ENCODE measurements around the gene RIGI. TPM values are rescaled to one million over a fixed set of nuclear protein-coding genes. Genes with fewer than 3 reads are reported as not detected.

RIGI gene
- total and polyA plus RNA-seq, 10 of the 15 experiments (the other 5 are each of a cell fraction or from before 2014, with no cell fraction given) = 5.3 to 15.2 (median 9.1) TPM

GRCh38 chr9:32487981-32488380 is 38.0 kb downstream of the RIGI start:
- FAIRE-seq = no peak
- Histone ChIP-seq H3K9me3 (replicated peaks; ENCODE audit: control insufficient read depth, insufficient read depth, low read length) (no peaks in the 10 kb centered on the region), H2AFZ (ENCODE audit: control insufficient read depth, low read depth, low read length) (no peak overlapping the region), H3K79me2 (ENCODE audit: control insufficient read depth, insufficient read depth, low read length) (no peaks in the 10 kb centered on the region), H3K27me3 (replicated peaks in 1 of 2; ENCODE audit: control insufficient read depth in 2 of 2, insufficient read depth in 2 of 2, low read length in 1 of 2) (no peaks in the 10 kb centered on the region), H3K4me3 (no peak overlapping the region), H3K4me2 (ENCODE audit: control insufficient read depth, insufficient read depth) (no peak overlapping the region), H3K27ac (ENCODE audit: control insufficient read depth, insufficient read depth) (no peak overlapping the region), H4K20me1 (ENCODE audit: control insufficient read depth, insufficient read depth) (no peaks in the 10 kb centered on the region), H3K4me1 (ENCODE audit: control insufficient read depth, insufficient read depth, low read length) (no peaks in the 10 kb centered on the region), H3K9ac (ENCODE audit: control insufficient read depth, insufficient read depth, low read length) (no peak overlapping the region), H3K36me3 (ENCODE audit: control insufficient read depth in 2 of 2, insufficient read depth in 2 of 2, low read length in 1 of 2) (peaks cover 0 to 6% of the 10 kb centered on the region in 2 experiments; a peak in 2 of 4 replicates)
- in situ Hi-C loops (cut with MboI) (no loop called here), intact Hi-C loops (cut with micrococcal nuclease; ENCODE audit: unreplicated experiment) (no loop called here)
- RAD21 ChIA-PET (ENCODE audit: unreplicated experiment) = interaction anchor here (1.7 kb wide), 1 partner anchor 109 kb away, joined by 4 read pairs; no protein-coding TSS in a partner anchor
- SMC1A ChIA-PET (ENCODE audit: uncharacterized antibody, unreplicated experiment) = interaction anchor here (0.9 to 2.8 kb wide), 3 partner anchors 38 to 67 kb away, joined by 3 to 7 read pairs (median 3); partner anchors contain the start of gene RIGI
- TF ChIP-seq ATF7 (IDR thresholded peaks at IDR 0.05; ENCODE audit: low read depth) (peak; percentile 52; the same call in 1 of the 2 replicates), E2F4 (IDR thresholded peaks at IDR 0.05; ENCODE audit: low read depth, low read length) (no peak)
- no peak for ATAC-seq
- DNase-seq (ENCODE audit: low read depth, low spot score) = no peak
- CTCF ChIA-PET = interaction anchor here (1.3 to 1.5 kb wide), 3 partner anchors 84 to 109 kb away, joined by 4 to 5 read pairs (median 5); no protein-coding TSS in a partner anchor
- POLR2A ChIA-PET = no interaction called here
- 84% methylated on average over 3 of the region's 3 CpGs for WGBS (ENCODE audit: insufficient coverage, insufficient replicate concordance, low lambda C conversion rate, missing lambda C conversion rate)
- no TSS peak for BruUV-seq (replicated peaks)

- no peaks in the 10 kb centered on the region for H3K9me3 ChIP-seq (replicated peaks; ENCODE audit: control insufficient read depth, insufficient read depth, low read length)
- no peaks in the 10 kb centered on the region for H3K79me2 ChIP-seq (ENCODE audit: control insufficient read depth, insufficient read depth, low read length)
- H3K4me2 ChIP-seq (ENCODE audit: control insufficient read depth, insufficient read depth) = no peak overlapping the region
- DNase-seq (ENCODE audit: low read depth, low spot score) (no peak), FAIRE-seq (no peak), ATAC-seq (no peak)
- intact Hi-C loops (cut with micrococcal nuclease; ENCODE audit: unreplicated experiment) (no loop called here), in situ Hi-C loops (cut with MboI) (no loop called here)
- H4K20me1 ChIP-seq (ENCODE audit: control insufficient read depth, insufficient read depth) = no peaks in the 10 kb centered on the region
- peaks cover 0 to 6% of the 10 kb centered on the region in 2 experiments; a peak in 2 of 4 replicates for H3K36me3 ChIP-seq (ENCODE audit: control insufficient read depth in 2 of 2, insufficient read depth in 2 of 2, low read length in 1 of 2)
- H3K9ac ChIP-seq (ENCODE audit: control insufficient read depth, insufficient read depth, low read length) = no peak overlapping the region
- no peak overlapping the region for H3K4me3 ChIP-seq
- ChIA-PET RAD21 (ENCODE audit: unreplicated experiment) (interaction anchor here (1.7 kb wide), 1 partner anchor 108 kb away, joined by 4 read pairs; no protein-coding TSS in a partner anchor), CTCF (no interaction called here), SMC1A (ENCODE audit: uncharacterized antibody, unreplicated experiment) (interaction anchor here (0.9 kb wide), 1 partner anchor 68 kb away, joined by 3 read pairs; no protein-coding TSS in a partner anchor), POLR2A (no interaction called here)
- no peaks in the 10 kb centered on the region for H3K27me3 ChIP-seq (replicated peaks in 1 of 2; ENCODE audit: control insufficient read depth in 2 of 2, insufficient read depth in 2 of 2, low read length in 1 of 2)
- H3K27ac ChIP-seq (ENCODE audit: control insufficient read depth, insufficient read depth) = no peak overlapping the region
- no TSS peak for BruUV-seq (replicated peaks)
- WGBS (ENCODE audit: insufficient coverage, insufficient replicate concordance, low lambda C conversion rate, missing lambda C conversion rate) = 94% methylated on average over 2 of the region's 2 CpGs
- H3K4me1 ChIP-seq (ENCODE audit: control insufficient read depth, insufficient read depth, low read length) = no peaks in the 10 kb centered on the region
- H2AFZ ChIP-seq (ENCODE audit: control insufficient read depth, low read depth, low read length) = no peak overlapping the region
- TF ChIP-seq ZBTB11 (CRISPR knock-in tag; IDR thresholded peaks at IDR 0.05) (no peak), PBX3 (IDR thresholded peaks at IDR 0.05; ENCODE audit: insufficient replicate concordance, low read depth, low read length) (no peak), E4F1 (IDR thresholded peaks at IDR 0.05; ENCODE audit: borderline replicate concordance, partially characterized antibody) (no peak)
Measured at GRCh38 chr9:32486839-32487562, 39.0 kb downstream of the RIGI start.

All from GM12878 (cell line).